SIG-M5 treated with dmso at 0.1 percent for 504 hours (cell line): Measurements from ENCODE around the gene BSND.

ENCODE experiments used
- DNase-seq: peaks from one replicate; lab custom pipeline; 2025; ENCODE audit not compliant: unreplicated experiment; lab: John Stamatoyannopoulos, UW

Gene BSND

GRCh38 chr1:55060133-55060999 is 61.6 kb downstream of the BSND start:
- no peak for DNase-seq

DNA sequence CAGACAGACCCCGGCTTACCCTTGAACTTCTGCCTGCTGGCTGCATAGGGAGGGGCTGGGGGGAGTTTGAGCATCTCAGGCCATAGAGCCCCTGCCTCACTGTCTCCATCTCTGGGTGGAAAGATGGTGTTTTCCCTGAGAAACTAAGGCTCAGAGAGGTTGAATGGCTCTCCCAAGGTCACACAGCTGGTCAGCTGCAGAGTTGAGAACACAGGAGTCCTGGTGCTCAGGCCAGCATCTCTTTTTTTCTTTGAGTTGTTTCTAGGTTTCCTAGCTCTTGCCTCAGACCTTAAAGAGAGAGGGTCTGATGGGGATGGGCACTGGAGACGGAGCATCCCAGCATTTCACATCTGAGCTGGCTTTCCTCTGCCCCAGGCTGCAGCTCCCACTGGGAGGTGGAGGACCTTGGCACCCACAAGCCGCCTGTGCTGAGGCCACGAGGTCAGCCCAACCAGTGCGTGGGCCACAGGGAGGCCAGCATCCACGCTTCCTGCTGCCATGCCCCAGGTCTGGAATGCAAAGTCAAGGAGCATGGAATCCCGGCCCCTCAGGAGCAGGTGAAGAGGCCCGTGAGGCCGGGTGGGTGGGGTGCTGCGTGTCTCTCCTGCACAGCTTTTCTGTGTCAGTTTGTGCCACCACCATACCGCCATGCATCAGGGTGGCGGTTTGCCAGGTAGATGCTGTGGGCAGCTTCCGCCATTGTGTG is 62.4 kb downstream of the BSND start:
- no peak for DNase-seq
